H9 (cell line): ENCODE results near the gene PFDN5. TPM values are rescaled to one million over a fixed set of nuclear protein-coding genes. Genes with fewer than 3 reads are reported as not detected.

Source experiments
- DNase-seq: peaks from one replicate; pipeline ENCODE4 v3.0.0-alpha.2; 2017
- H2AFZ ChIP-seq: one replicate; pipeline ENCODE4 v1.6.1; 2013; ENCODE audit warnings: mild to moderate bottlenecking, low read length, control low read depth, moderate library complexity
- H2AK5ac ChIP-seq: 2 replicates; pipeline ENCODE4 v1.6.1; 2013; ENCODE audit warnings: low read length, control low read depth, mixed read lengths; ENCODE audit not compliant: insufficient read length
- H2BK120ac ChIP-seq: one replicate; pipeline ENCODE4 v1.6.1; 2013; ENCODE audit warnings: low read depth, mild to moderate bottlenecking, low read length, control low read depth, inconsistent platforms; ENCODE audit not compliant: poor library complexity, severe bottlenecking
- H2BK12ac ChIP-seq: 2 replicates; pipeline ENCODE4 v1.6.1; 2013; ENCODE audit warnings: low read length, control low read depth, mixed read lengths, low read depth; ENCODE audit not compliant: insufficient read length
- H2BK15ac ChIP-seq: 2 replicates; pipeline ENCODE4 v1.6.1; 2013; ENCODE audit warnings: low read depth, low read length, control low read depth
- H2BK20ac ChIP-seq: one replicate; pipeline ENCODE4 v1.6.1; 2013; ENCODE audit warnings: low read depth, mild to moderate bottlenecking, low read length, control low read depth, inconsistent platforms; ENCODE audit not compliant: poor library complexity, severe bottlenecking
- H2BK5ac ChIP-seq: 2 replicates; pipeline ENCODE4 v1.6.1; 2013; ENCODE audit warnings: low read length, control low read depth, mixed read lengths; ENCODE audit not compliant: insufficient read length
- H3K14ac ChIP-seq: 2 replicates; pipeline ENCODE4 v1.6.1; 2013; ENCODE audit warnings: low read length, control low read depth; ENCODE audit not compliant: insufficient read depth
- H3K18ac ChIP-seq: 2 replicates; pipeline ENCODE4 v1.6.1; 2013; ENCODE audit warnings: low read depth, mild to moderate bottlenecking, mixed read lengths, low read length, control low read depth; ENCODE audit not compliant: insufficient read length
- H3K23ac ChIP-seq: 2 replicates; pipeline ENCODE4 v1.6.1; 2013; ENCODE audit warnings: low read length, control low read depth, mixed read lengths, low read depth; ENCODE audit not compliant: insufficient read length
- H3K23me2 ChIP-seq: 2 replicates; pipeline ENCODE4 v1.6.1; 2013; ENCODE audit warnings: low read depth, mild to moderate bottlenecking, mixed read lengths, low read length, control low read depth; ENCODE audit not compliant: insufficient read length, poor library complexity, severe bottlenecking
- H3K27ac ChIP-seq: 2 replicates; pipeline ENCODE4 v1.5.1; 2013; ENCODE audit warnings: low read length, control low read depth, mixed read lengths, low read depth; ENCODE audit not compliant: insufficient read length
- H3K27me3 ChIP-seq: 2 replicates; pipeline ENCODE4 v1.6.1; 2013; ENCODE audit warnings: low read length, control low read depth, inconsistent platforms; ENCODE audit not compliant: insufficient read depth
- H3K4ac ChIP-seq: 2 replicates; pipeline ENCODE4 v1.6.1; 2013; ENCODE audit warnings: low read depth, mild to moderate bottlenecking, control low read depth, inconsistent platforms, low read length, moderate library complexity
- H3K4me1 ChIP-seq: 2 replicates; pipeline ENCODE4 v1.6.1; 2013; ENCODE audit warnings: low read length, control low read depth, inconsistent platforms; ENCODE audit not compliant: insufficient read depth
- H3K4me2 ChIP-seq: 2 replicates; pipeline ENCODE4 v1.6.1; 2013; ENCODE audit warnings: low read length, control low read depth, mixed read lengths; ENCODE audit not compliant: insufficient read length, insufficient read depth
- H3K56ac ChIP-seq: 2 replicates; pipeline ENCODE4 v1.6.1; 2013; ENCODE audit warnings: low read depth, mild to moderate bottlenecking, mixed read lengths, low read length, control low read depth; ENCODE audit not compliant: insufficient read length
- H3K79me1 ChIP-seq: 2 replicates; pipeline ENCODE4 v1.6.1; 2013; ENCODE audit warnings: low read depth, mild to moderate bottlenecking, moderate library complexity, low read length, control low read depth, inconsistent platforms; ENCODE audit not compliant: insufficient read depth, poor library complexity, severe bottlenecking
- H3K79me2 ChIP-seq: 2 replicates; pipeline ENCODE4 v1.6.1; 2013; ENCODE audit warnings: low read length, control low read depth, inconsistent platforms; ENCODE audit not compliant: insufficient read depth
- H3K9ac ChIP-seq: 2 replicates; pipeline ENCODE4 v1.6.1; 2013; ENCODE audit warnings: low read length, control low read depth, mixed read lengths; ENCODE audit not compliant: insufficient read length; ENCODE audit errors: extremely low read depth
- H3K9me3 ChIP-seq: one replicate; pipeline ENCODE4 v1.6.1; 2013; ENCODE audit warnings: low read depth, low read length, inconsistent platforms; ENCODE audit not compliant: control insufficient read depth
- H3T11ph ChIP-seq: one replicate; pipeline ENCODE4 v1.6.1; 2013; ENCODE audit warnings: mild to moderate bottlenecking, low read length, control low read depth, inconsistent platforms
- H4K20me1 ChIP-seq: one replicate; pipeline ENCODE4 v1.6.1; 2013; ENCODE audit not compliant: control insufficient read depth, insufficient read length, insufficient read depth
- H4K5ac ChIP-seq: 2 replicates; pipeline ENCODE4 v1.6.1; 2013; ENCODE audit warnings: low read depth, mild to moderate bottlenecking, mixed read lengths, low read length, control low read depth; ENCODE audit not compliant: insufficient read length
- H4K8ac ChIP-seq: replicated peaks from 2 replicates; pipeline ENCODE4 v1.6.1; 2013; ENCODE audit warnings: low read length, control low read depth, mixed read lengths, low read depth; ENCODE audit not compliant: insufficient read length
- H4K91ac ChIP-seq: 2 replicates; pipeline ENCODE4 v1.6.1; 2013; ENCODE audit warnings: low read depth, mild to moderate bottlenecking, moderate library complexity, mixed read lengths, low read length, control low read depth; ENCODE audit not compliant: insufficient read length
- H3K27ac Mint-ChIP-seq, 3 experiments: 2 replicates in 2 of 3; 3 replicates in 1 of 3; pipeline ENCODE4 v1.8.0; 2020 to 2021; ENCODE audit warnings: mixed read lengths in 3 of 3, mild to moderate bottlenecking in 1 of 3, moderate library complexity in 1 of 3
- H3K27me3 Mint-ChIP-seq: 2 replicates; pipeline ENCODE4 v1.8.0; 2021; ENCODE audit warnings: low read depth, mild to moderate bottlenecking, moderate library complexity, mixed read lengths
- H3K36me3 Mint-ChIP-seq, 3 experiments: 2 replicates in 2 of 3; 3 replicates in 1 of 3; pipeline ENCODE4 v1.8.0; 2020 to 2021; ENCODE audit warnings: low read depth in 3 of 3, mixed read lengths in 3 of 3; ENCODE audit not compliant: insufficient read depth in 1 of 3
- H3K4me1 Mint-ChIP-seq, 2 experiments: 2 replicates each; pipeline ENCODE4 v1.8.0; 2020; ENCODE audit warnings: mixed read lengths in 2 of 2
- H3K4me3 Mint-ChIP-seq, 2 experiments: 2 replicates in 1 of 2; 3 replicates in 1 of 2; pipeline ENCODE4 v1.8.0; 2020 to 2021; ENCODE audit warnings: mild to moderate bottlenecking in 2 of 2, mixed read lengths in 2 of 2, moderate library complexity in 1 of 2
- H3K9me3 Mint-ChIP-seq, 2 experiments: 2 replicates in 1 of 2; 3 replicates in 1 of 2; pipeline ENCODE4 v1.8.0; 2020; ENCODE audit warnings: mild to moderate bottlenecking in 2 of 2, mixed read lengths in 2 of 2, moderate library complexity in 1 of 2
- CTCF ChIP-seq: fragments of 200-600 bp; sonication (generic); conservative IDR thresholded peaks from 3 replicates; pipeline ENCODE4 v1.8.0; 2021; ENCODE audit warnings: antibody characterized with exemption, mild to moderate bottlenecking
- total RNA-seq: library from RNA; stranded (reverse); gene quantifications from 2 replicates; pipeline ENCODE4 v1.2.1, GENCODE V29; 2021

PFDN5 gene
- total RNA-seq, 1 experiment from 2014 or later: 285 TPM

GRCh38 chr12:53292426-53292825, 2.9 kb upstream of the PFDN5 start:
- peaks cover 3% of the 10 kb centered on the region for H3K23me2 ChIP-seq
- H2AFZ ChIP-seq: no peak overlapping the region
- H3K27ac ChIP-seq: no peak overlapping the region
- no peaks in the 10 kb centered on the region for H3K9me3 ChIP-seq
- no peak overlapping the region for H3T11ph ChIP-seq
- Mint-ChIP-seq H3K9me3 (no peaks in the 10 kb centered on the region), H3K27ac (no peak overlapping the region), H3K4me1 (peaks cover 5 to 8% of the 10 kb centered on the region in 2 experiments; a peak in 3 of 4 replicates), H3K4me3 (no peak overlapping the region), H3K36me3 (peaks cover 38 to 62% (median 61%) of the 10 kb centered on the region in 3 experiments), H3K27me3 (no peaks in the 10 kb centered on the region)
- no peak overlapping the region for H4K91ac ChIP-seq
- H2BK5ac ChIP-seq: no peak overlapping the region
- no peak overlapping the region for H3K14ac ChIP-seq
- no peak overlapping the region for H3K4ac ChIP-seq
- H3K79me2 ChIP-seq: peaks cover 5% of the 10 kb centered on the region; the same call in 1 of the 2 replicates
- H3K4me1 ChIP-seq: no peaks in the 10 kb centered on the region
- no peak overlapping the region for H2BK15ac ChIP-seq
- no peak for TF ChIP-seq CTCF
- H3K56ac ChIP-seq: no peak overlapping the region
- no peak overlapping the region for H2BK120ac ChIP-seq
- no peak overlapping the region for H3K23ac ChIP-seq
- no peak overlapping the region for H4K5ac ChIP-seq
- no peaks in the 10 kb centered on the region for H3K79me1 ChIP-seq
- no peak overlapping the region for H2AK5ac ChIP-seq
- no peak overlapping the region for H3K18ac ChIP-seq
- no peaks in the 10 kb centered on the region for H4K20me1 ChIP-seq
- no peak for DNase-seq
- H3K4me2 ChIP-seq: no peak overlapping the region
- no peaks in the 10 kb centered on the region for H3K27me3 ChIP-seq
- no peak overlapping the region for H4K8ac ChIP-seq
- H2BK20ac ChIP-seq: no peak overlapping the region
- no peak overlapping the region for H2BK12ac ChIP-seq
- no peak overlapping the region for H3K9ac ChIP-seq
